Activated CD4-positive, alpha-beta T cell treated with anti-CD3 and anti-CD28 coated beads, Interleukin-2, amount 50 U/mL, for 4 hours (primary cell): Measurements from ENCODE around the gene KIN.
"Not testable (repeated sequence)": the region's sequence is repeated elsewhere in the genome, so short reads cannot be mapped to it uniquely, and the experiment has no call there.

ENCODE experiments used
- DNase-seq, 2 experiments: peaks; one replicate each; pipeline ENCODE4 v3.0.0-alpha.2; 2020

The KIN gene

GRCh38 chr10:7787857-7788638 lies at the start of gene KIN, which contains the start of gene ATP5F1C:
TSS of gene KIN (minus strand) at chr10:7787993. CDS start at chr10:7787933, 60 bp downstream.
TSS of gene ATP5F1C (plus strand) at chr10:7788177. CDS start at chr10:7788208, 31 bp downstream.
- peak; percentile 96 for DNase-seq

- DNase-seq, result no peak
Observed at GRCh38 chr10:7836571-7836970, 48.8 kb upstream of the KIN start.

- DNase-seq, result no peak
Observed at GRCh38 chr10:7834262-7834661, 46.5 kb upstream of the KIN start.

- no peak for DNase-seq
Observed at GRCh38 chr10:7833210-7833609, 45.4 kb upstream of the KIN start.

GRCh38 chr10:7832060-7832459 lies 44.3 kb upstream of the KIN start:
- DNase-seq, result no peak

GRCh38 chr10:7829289-7829834 lies 41.6 kb upstream of the KIN start:
- DNase-seq, result no peak

- DNase-seq, result no peak
Observed at GRCh38 chr10:7826971-7827370, 39.2 kb upstream of the KIN start.

GRCh38 chr10:7824251-7824650 lies 36.5 kb upstream of the KIN start:
- DNase-seq, result no peak

- peak; percentile 7 to 10 for DNase-seq
Observed at GRCh38 chr10:7819121-7819460, 31.3 kb upstream of the KIN start.

GRCh38 chr10:7818295-7819120 lies 30.7 kb upstream of the KIN start, which contains the start of gene TAF3:
TSS of gene TAF3 (plus strand) at chr10:7818505. CDS start at chr10:7818710, 205 bp downstream.
- DNase-seq, result peak; percentile 89 to 90

- DNase-seq, result no peak
Observed at GRCh38 chr10:7817984-7818294, 30.1 kb upstream of the KIN start.

GRCh38 chr10:7817576-7817975 lies 29.8 kb upstream of the KIN start:
- no peak for DNase-seq

- no peak for DNase-seq
Observed at GRCh38 chr10:7813481-7813880, 25.7 kb upstream of the KIN start.

- DNase-seq, result not testable (repeated sequence)
Observed at GRCh38 chr10:7811743-7812142, 23.9 kb upstream of the KIN start.

- no peak for DNase-seq
Observed at GRCh38 chr10:7811000-7811399, 23.2 kb upstream of the KIN start.

GRCh38 chr10:7810443-7810842 lies 22.6 kb upstream of the KIN start:
- no peak for DNase-seq

GRCh38 chr10:7808686-7809267 lies 21.0 kb upstream of the KIN start:
- DNase-seq, result no peak

- no peak for DNase-seq
Observed at GRCh38 chr10:7804741-7805140, 16.9 kb upstream of the KIN start.

GRCh38 chr10:7804216-7804615 lies 16.4 kb upstream of the KIN start:
- DNase-seq, result no peak

- DNase-seq, result no peak
Observed at GRCh38 chr10:7802606-7803005, 14.8 kb upstream of the KIN start.

- no peak for DNase-seq
Observed at GRCh38 chr10:7797582-7797981, 9.8 kb upstream of the KIN start.

- DNase-seq, result no peak
Observed at GRCh38 chr10:7795605-7796004, 7.8 kb upstream of the KIN start.

GRCh38 chr10:7794251-7795026 lies 6.6 kb upstream of the KIN start:
- DNase-seq, result no peak
